Mesendoderm (in vitro differentiated cells): ENCODE data around the gene BRCC3.

Source experiments
- DNase-seq: peaks from one replicate; pipeline ENCODE4 v3.0.0; 2013
- H2AK5ac ChIP-seq: 2 replicates; pipeline ENCODE4 v1.6.1; 2013; ENCODE audit warnings: low read length, inconsistent platforms
- H2BK120ac ChIP-seq: 2 replicates; pipeline ENCODE4 v1.6.1; 2013; ENCODE audit warnings: low read depth, mild to moderate bottlenecking, low read length, moderate library complexity, mixed read lengths
- H2BK15ac ChIP-seq: replicated peaks from 2 replicates; pipeline ENCODE4 v1.6.1; 2013; ENCODE audit warnings: low read depth, mild to moderate bottlenecking, moderate library complexity
- H2BK5ac ChIP-seq: 2 replicates; pipeline ENCODE4 v1.6.1; 2013; ENCODE audit warnings: low read length, inconsistent platforms
- H3K18ac ChIP-seq: 2 replicates; pipeline ENCODE4 v1.6.1; 2013; ENCODE audit warnings: mild to moderate bottlenecking, low read length, mixed read lengths
- H3K23ac ChIP-seq: one replicate; pipeline ENCODE4 v1.6.1; 2013; ENCODE audit warnings: low read length
- H3K27ac ChIP-seq: 2 replicates; pipeline ENCODE4 v1.5.1; 2013; ENCODE audit warnings: low read depth, mild to moderate bottlenecking, inconsistent platforms, low read length, moderate library complexity
- H3K27me3 ChIP-seq: 2 replicates; pipeline ENCODE4 v1.6.1; 2013; ENCODE audit warnings: low read length, control low read depth, mild to moderate bottlenecking, inconsistent platforms; ENCODE audit not compliant: insufficient read depth, poor library complexity
- H3K36me3 ChIP-seq: 2 replicates; pipeline ENCODE4 v1.6.1; 2013; ENCODE audit warnings: low read length, inconsistent platforms; ENCODE audit not compliant: control insufficient read depth, insufficient read depth
- H3K4ac ChIP-seq: one replicate; pipeline ENCODE4 v1.6.1; 2013; ENCODE audit warnings: low read depth, mild to moderate bottlenecking, low read length, moderate library complexity
- H3K4me1 ChIP-seq: 2 replicates; pipeline ENCODE4 v1.6.1; 2013; ENCODE audit warnings: low read depth, low read length, inconsistent platforms; ENCODE audit not compliant: control insufficient read depth
- H3K4me2 ChIP-seq: 2 replicates; pipeline ENCODE4 v1.6.1; 2013; ENCODE audit warnings: low read length
- H3K4me3 ChIP-seq: 2 replicates; pipeline ENCODE4 v1.5.1; 2013; ENCODE audit warnings: mild to moderate bottlenecking, low read length
- H3K56ac ChIP-seq: one replicate; pipeline ENCODE4 v1.6.1; 2013; ENCODE audit warnings: low read length
- H3K79me1 ChIP-seq: 2 replicates; pipeline ENCODE4 v1.6.1; 2013; ENCODE audit warnings: low read length, inconsistent platforms
- H3K79me2 ChIP-seq: 2 replicates; pipeline ENCODE4 v1.6.1; 2013; ENCODE audit warnings: mild to moderate bottlenecking, low read length; ENCODE audit not compliant: control insufficient read depth, insufficient read depth
- H3K9ac ChIP-seq: 2 replicates; pipeline ENCODE4 v1.6.1; 2013; ENCODE audit warnings: low read length, inconsistent platforms
- H4K5ac ChIP-seq: one replicate; pipeline ENCODE4 v1.6.1; 2013; ENCODE audit warnings: low read length
- H4K8ac ChIP-seq: one replicate; pipeline ENCODE4 v1.6.1; 2013; ENCODE audit warnings: low read depth, mild to moderate bottlenecking, control low read depth, low read length, moderate library complexity
- WGBS: extraction: QIAGEN DNeasy Blood & Tissue Kit; methylation state at CpG from one replicate; pipeline ENCODE4 v1.1.7; 2013; ENCODE audit warnings: low lambda C conversion rate, missing lambda C conversion rate; ENCODE audit not compliant: insufficient coverage; ENCODE audit errors: extremely low coverage; 5-methylcytosine and 5-hydroxymethylcytosine counted together

The BRCC3 gene

DNA sequence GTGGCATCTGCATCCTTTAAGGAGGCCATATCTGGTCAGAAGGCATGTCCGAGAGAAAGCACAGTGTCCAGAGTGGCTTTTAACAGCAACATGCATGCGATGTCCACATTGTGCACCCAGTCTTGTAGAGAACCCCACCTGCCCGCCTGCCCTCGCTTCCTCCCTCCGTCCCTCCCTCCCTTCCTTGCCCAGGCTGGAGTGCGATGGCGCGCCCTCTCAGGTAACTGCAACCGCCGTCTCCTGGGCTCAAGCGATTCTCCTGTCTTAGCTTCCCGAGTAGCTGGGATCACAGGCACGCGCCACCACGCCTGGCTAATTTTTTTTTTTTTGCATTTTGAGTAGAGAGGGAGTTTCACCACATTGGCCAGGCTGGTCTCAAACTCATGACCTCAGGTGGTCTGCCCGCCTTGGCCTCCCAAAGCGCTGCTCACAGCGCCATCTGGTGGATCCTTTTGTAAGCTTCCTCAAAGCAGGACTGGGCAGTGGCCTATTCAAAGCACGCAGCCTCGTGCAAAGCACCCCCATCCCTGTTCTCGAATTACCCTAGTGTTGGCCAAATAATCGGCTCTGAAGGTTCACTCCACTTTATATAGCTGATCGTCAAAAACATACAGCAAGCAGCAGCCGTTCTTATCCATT, 15.0 kb downstream of the BRCC3 start:
- no peak overlapping the region for H2BK120ac ChIP-seq
- H3K4me3 ChIP-seq: no peak overlapping the region
- peak; percentile 64 for DNase-seq
- no peak overlapping the region for H4K5ac ChIP-seq
- H3K79me2 ChIP-seq: no peaks in the 10 kb centered on the region
- H3K36me3 ChIP-seq: no peaks in the 10 kb centered on the region
- no peaks in the 10 kb centered on the region for H3K27me3 ChIP-seq
- no peak overlapping the region for H3K27ac ChIP-seq
- no peak overlapping the region for H4K8ac ChIP-seq
- no peaks in the 10 kb centered on the region for H3K79me1 ChIP-seq
- H2BK5ac ChIP-seq: no peak overlapping the region
- no peak overlapping the region for H3K23ac ChIP-seq
- H3K4ac ChIP-seq: no peak overlapping the region
- no peak overlapping the region for H2BK15ac ChIP-seq
- no peak overlapping the region for H3K4me2 ChIP-seq
- H2AK5ac ChIP-seq: no peak overlapping the region
- no peaks in the 10 kb centered on the region for H3K4me1 ChIP-seq
- H3K56ac ChIP-seq: no peak overlapping the region
- no peak overlapping the region for H3K18ac ChIP-seq
- H3K9ac ChIP-seq: no peak overlapping the region
- no CpG with 5 or more reads among the region's 24 CpGs for WGBS

DNA sequence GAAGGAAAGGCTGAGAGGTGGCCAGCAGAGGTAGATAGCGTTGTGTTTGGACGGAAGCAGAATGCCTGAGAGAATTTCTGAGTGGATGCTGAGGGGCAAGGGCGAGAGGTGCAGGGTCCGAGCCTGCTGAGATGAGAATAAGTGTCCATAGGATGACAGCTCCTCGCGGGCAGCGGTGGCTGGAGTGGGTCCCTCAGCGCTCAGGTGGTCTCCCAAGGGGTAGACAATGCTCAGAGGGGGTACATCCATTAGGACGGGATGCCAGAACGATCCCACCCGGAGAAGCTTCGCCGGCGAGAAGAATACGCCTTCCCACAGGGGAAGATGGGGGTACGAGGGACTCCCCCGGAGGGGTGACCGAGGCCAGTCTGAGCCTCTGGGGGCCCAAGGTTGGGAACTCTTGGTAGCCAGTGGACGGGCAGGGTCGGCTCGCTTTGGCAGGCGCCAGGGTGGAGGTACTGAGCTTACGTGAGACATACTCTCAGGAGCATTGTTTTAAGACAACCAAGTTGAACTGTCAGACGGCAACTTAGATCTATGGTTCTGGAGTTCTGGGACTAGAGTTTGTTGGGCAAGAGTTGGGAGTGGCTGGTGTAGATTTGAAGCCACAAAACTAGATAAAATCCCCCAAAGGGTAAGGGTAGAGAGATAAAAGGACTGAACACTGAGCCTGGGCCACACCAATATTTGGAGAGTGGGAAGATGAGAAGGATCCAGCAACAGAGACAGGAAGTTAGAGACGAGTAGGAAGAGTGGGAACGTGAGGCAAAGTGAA, 15.8 kb downstream of the BRCC3 start:
- no peak for DNase-seq
- H4K8ac ChIP-seq: no peak overlapping the region
- H3K4ac ChIP-seq: no peak overlapping the region
- no peak overlapping the region for H3K4me2 ChIP-seq
- H3K79me2 ChIP-seq: no peaks in the 10 kb centered on the region
- no peaks in the 10 kb centered on the region for H3K4me1 ChIP-seq
- H3K4me3 ChIP-seq: no peak overlapping the region
- H3K36me3 ChIP-seq: no peaks in the 10 kb centered on the region
- no peak overlapping the region for H2BK15ac ChIP-seq
- H2BK120ac ChIP-seq: no peak overlapping the region
- no peak overlapping the region for H3K9ac ChIP-seq
- no peak overlapping the region for H2BK5ac ChIP-seq
- no peak overlapping the region for H3K23ac ChIP-seq
- no peak overlapping the region for H3K18ac ChIP-seq
- no peak overlapping the region for H2AK5ac ChIP-seq
- WGBS: no CpG with 5 or more reads among the region's 26 CpGs
- H3K27me3 ChIP-seq: no peaks in the 10 kb centered on the region
- H3K56ac ChIP-seq: no peak overlapping the region
- no peaks in the 10 kb centered on the region for H3K79me1 ChIP-seq
- H3K27ac ChIP-seq: no peak overlapping the region
- no peak overlapping the region for H4K5ac ChIP-seq

DNA sequence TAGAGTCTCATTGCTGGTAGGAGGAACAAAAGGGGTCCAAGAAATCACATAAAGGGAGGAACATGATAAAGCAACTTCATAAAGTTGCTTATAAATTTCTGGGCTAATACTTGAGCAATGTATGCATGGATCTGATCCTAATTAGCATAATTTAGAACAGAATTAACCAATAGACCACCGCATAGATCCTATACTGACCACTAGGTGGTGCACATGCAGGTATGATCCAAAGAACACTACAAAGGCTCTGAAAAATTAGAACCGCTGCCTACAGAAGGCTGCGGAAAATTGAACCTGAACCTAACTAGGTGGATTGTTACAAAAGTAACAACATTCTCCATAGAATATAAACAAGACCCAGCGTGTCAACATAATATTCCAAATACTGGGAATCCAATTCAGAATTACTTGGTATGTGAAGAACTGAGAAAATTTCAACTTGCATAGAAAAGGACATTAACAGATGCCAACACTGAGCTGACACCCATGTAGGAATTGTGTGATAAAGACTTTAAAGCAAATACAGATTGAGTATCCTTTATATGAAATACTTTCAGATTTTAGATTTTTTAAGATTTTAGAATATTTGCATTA, 23.3 kb downstream of the BRCC3 start:
- Histone ChIP-seq H3K27me3 (no peaks in the 10 kb centered on the region), H2AK5ac (no peak overlapping the region), H3K4ac (no peak overlapping the region), H2BK15ac (no peak overlapping the region), H3K9ac (no peak overlapping the region), H3K4me3 (no peak overlapping the region), H3K79me2 (no peaks in the 10 kb centered on the region), H3K18ac (no peak overlapping the region), H4K8ac (no peak overlapping the region), H2BK120ac (no peak overlapping the region), H3K4me1 (no peaks in the 10 kb centered on the region), H3K4me2 (no peak overlapping the region), H2BK5ac (no peak overlapping the region), H3K56ac (no peak overlapping the region), H3K23ac (no peak overlapping the region), H4K5ac (no peak overlapping the region), H3K79me1 (no peaks in the 10 kb centered on the region), H3K27ac (no peak overlapping the region), H3K36me3 (no peaks in the 10 kb centered on the region)
- peak; percentile 19 for DNase-seq
- WGBS: no CpG with 5 or more reads among the region's 4 CpGs

DNA sequence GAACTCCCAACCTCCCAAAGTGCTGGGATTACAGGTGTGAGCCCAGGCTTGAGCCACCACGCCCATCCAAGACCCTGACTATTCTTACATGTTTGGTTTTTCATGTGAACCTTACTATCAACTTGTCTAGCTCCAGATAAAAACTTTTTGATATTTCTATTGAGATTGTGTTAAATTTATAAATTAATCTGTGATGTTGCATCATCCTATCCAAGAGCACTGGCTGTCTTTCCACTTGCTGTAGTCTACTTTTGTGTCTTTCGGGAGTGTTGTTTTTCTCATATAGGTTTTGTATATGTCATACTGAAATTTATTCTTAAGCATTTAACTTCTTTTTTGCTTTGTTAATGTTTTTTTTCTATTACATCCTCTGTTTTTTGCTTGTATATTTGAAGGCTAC, 34.6 kb downstream of the BRCC3 start:
- no peaks in the 10 kb centered on the region for H3K79me1 ChIP-seq
- H3K79me2 ChIP-seq: no peaks in the 10 kb centered on the region
- no peak overlapping the region for H3K56ac ChIP-seq
- no peaks in the 10 kb centered on the region for H3K4me1 ChIP-seq
- WGBS: no CpG with 5 or more reads among the region's 2 CpGs
- no peak overlapping the region for H2BK120ac ChIP-seq
- no peak overlapping the region for H3K23ac ChIP-seq
- H3K36me3 ChIP-seq: no peaks in the 10 kb centered on the region
- H3K4me2 ChIP-seq: no peak overlapping the region
- H4K8ac ChIP-seq: no peak overlapping the region
- DNase-seq: no peak
- H3K9ac ChIP-seq: no peak overlapping the region
- no peak overlapping the region for H3K4me3 ChIP-seq
- no peaks in the 10 kb centered on the region for H3K27me3 ChIP-seq
- H3K18ac ChIP-seq: no peak overlapping the region
- H2AK5ac ChIP-seq: no peak overlapping the region
- H4K5ac ChIP-seq: no peak overlapping the region
- no peak overlapping the region for H2BK5ac ChIP-seq
- H3K27ac ChIP-seq: no peak overlapping the region
- no peak overlapping the region for H2BK15ac ChIP-seq
- no peak overlapping the region for H3K4ac ChIP-seq

DNA sequence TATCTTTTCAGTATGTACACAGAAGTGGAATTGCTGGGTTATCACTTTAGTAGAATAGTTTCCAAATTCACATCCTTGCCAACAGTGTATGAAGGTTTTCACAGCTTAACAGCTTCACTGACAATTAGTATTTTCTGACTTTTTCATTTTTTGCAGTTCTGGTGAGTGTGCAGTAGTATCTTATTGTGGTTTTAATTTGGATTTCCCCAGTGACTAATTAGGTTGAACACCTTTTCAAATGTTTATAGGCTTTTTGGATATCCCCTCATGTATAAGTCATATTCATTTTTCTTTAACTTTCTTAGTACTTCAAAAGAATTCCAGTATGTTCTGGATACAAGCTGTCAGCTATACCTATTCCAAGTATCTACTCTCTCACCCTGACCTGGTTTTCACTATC, 37.1 kb downstream of the BRCC3 start:
- no peak for DNase-seq
- no peak overlapping the region for H3K4ac ChIP-seq
- no peak overlapping the region for H2BK15ac ChIP-seq
- H3K4me2 ChIP-seq: no peak overlapping the region
- H3K9ac ChIP-seq: no peak overlapping the region
- H4K5ac ChIP-seq: no peak overlapping the region
- no peak overlapping the region for H2BK120ac ChIP-seq
- no peak overlapping the region for H2BK5ac ChIP-seq
- no peak overlapping the region for H4K8ac ChIP-seq
- H3K4me1 ChIP-seq: no peaks in the 10 kb centered on the region
- H3K79me1 ChIP-seq: no peaks in the 10 kb centered on the region
- H3K79me2 ChIP-seq: no peaks in the 10 kb centered on the region
- no peaks in the 10 kb centered on the region for H3K36me3 ChIP-seq
- H3K4me3 ChIP-seq: no peak overlapping the region
- no peak overlapping the region for H3K56ac ChIP-seq
- H3K18ac ChIP-seq: no peak overlapping the region
- H3K23ac ChIP-seq: no peak overlapping the region
- no peaks in the 10 kb centered on the region for H3K27me3 ChIP-seq
- no peak overlapping the region for H3K27ac ChIP-seq
- no peak overlapping the region for H2AK5ac ChIP-seq
